HepG2 (cell line): ENCODE data around the gene SEC31A. TPM values are rescaled to one million over a fixed set of nuclear protein-coding genes. Genes with fewer than 3 reads are reported as not detected.

Experiments
- ATAC-seq: fragments of 200-7000 bp; cut with Tn5 transposase; 3 replicates; pipeline ENCODE4 v1.9.1; 2020; ENCODE audit warnings: mild to moderate bottlenecking, moderate library complexity
- BruUV-seq: library from RNA; stranded (reverse); fragments of 400-500 nt; replicated peaks from 2 replicates; lab custom pipeline; 2021; lab: Mats Ljungman, UMichigan
- CTCF ChIA-PET: fragments of 300-600 bp; formaldehyde crosslinking; extraction: SDS; loops from one replicate; lab custom pipeline; 2021; ENCODE audit warnings: low total read pairs, inconsistent platforms, low intra/inter-chr PET ratio; lab: Yijun Ruan, JAX
- POLR2A ChIA-PET: fragments of 350-600 bp; sonication (Branson Sonifier 250); formaldehyde crosslinking; loops from one replicate; lab custom pipeline; 2020; ENCODE audit warnings: antibody characterized with exemption, inconsistent platforms; lab: Yijun Ruan, JAX
- DNase-seq: peaks from one replicate; pipeline ENCODE4 v3.0.0-alpha.2; 2015; ENCODE audit warnings: low spot score
- FAIRE-seq: peaks from 3 replicates; lab custom pipeline; 2011; peaks lifted over from hg19 to GRCh38; lab: Jason Lieb, UNC
- H2AFZ ChIP-seq: one replicate; pipeline ENCODE4 v1.6.1; 2011; ENCODE audit warnings: low read length, inconsistent platforms
- H3K27ac ChIP-seq: fragments of 300-600 bp; 3 replicates; pipeline ENCODE4 v1.8.0; 2011; ENCODE audit warnings: mixed run types, mild to moderate bottlenecking, mixed read lengths, low read length, inconsistent platforms; ENCODE audit not compliant: insufficient read depth; ENCODE audit errors: extremely low read length
- H3K27me3 ChIP-seq, 2 experiments: fragments of 200-600 bp in 1 of 2; 2 replicates in 1 of 2; 3 replicates in 1 of 2; pipeline versions ENCODE4 v1.6.0 to v1.8.0; 2011; ENCODE audit warnings: low read length in 2 of 2, mild to moderate bottlenecking in 2 of 2, moderate library complexity in 2 of 2, inconsistent platforms in 1 of 2; ENCODE audit not compliant: insufficient read depth in 2 of 2, control insufficient read depth in 1 of 2
- H3K36me3 ChIP-seq, 2 experiments: fragments of 200-600 bp in 1 of 2; replicated peaks in 1 of 2; 2 replicates in 1 of 2; 3 replicates in 1 of 2; pipeline versions ENCODE4 v1.5.1 to v1.8.0; 2011; ENCODE audit warnings: low read length in 2 of 2, inconsistent platforms in 1 of 2; ENCODE audit not compliant: insufficient read depth in 2 of 2, control insufficient read depth in 1 of 2
- H3K4me1 ChIP-seq: 2 replicates; pipeline ENCODE4 v1.5.1; 2012; ENCODE audit warnings: low read length, inconsistent platforms; ENCODE audit not compliant: insufficient read depth
- H3K4me2 ChIP-seq: 2 replicates; pipeline ENCODE4 v1.6.0; 2011; ENCODE audit warnings: low read depth, low read length, inconsistent platforms
- H3K4me3 ChIP-seq, 3 experiments: fragments of 200-600 bp in 1 of 3; sonication (generic), shearing (Covaris generic) in 1 of 3; replicated peaks in 1 of 3; 2 replicates each; pipeline ENCODE4 v1.5.1; 2011 to 2016; ENCODE audit warnings: low read length in 3 of 3, inconsistent platforms in 2 of 3, low read depth in 2 of 3, mild to moderate bottlenecking in 2 of 3, control low read depth in 1 of 3, mixed read lengths in 1 of 3; ENCODE audit not compliant: insufficient read depth in 1 of 3
- H3K79me2 ChIP-seq: one replicate; pipeline ENCODE4 v1.6.1; 2011; ENCODE audit warnings: low read length, inconsistent platforms; ENCODE audit not compliant: insufficient read depth
- H3K9ac ChIP-seq: 2 replicates; pipeline ENCODE4 v1.6.0; 2011; ENCODE audit warnings: mild to moderate bottlenecking, low read depth, low read length, inconsistent platforms; ENCODE audit not compliant: insufficient read depth
- H3K9me3 ChIP-seq: 2 replicates; pipeline ENCODE4 v1.5.1; 2012; ENCODE audit warnings: mild to moderate bottlenecking, low read length
- H4K20me1 ChIP-seq: 2 replicates; pipeline ENCODE4 v1.6.0; 2011; ENCODE audit warnings: inconsistent platforms, mild to moderate bottlenecking, low read length, moderate library complexity; ENCODE audit not compliant: insufficient read depth
- ATAD3A ChIP-seq: sonication (generic); formaldehyde crosslinking; IDR thresholded peaks from 2 replicates; pipeline ENCODE4 v1.4.0; 2020; ENCODE audit warnings: missing genetic modification reagents
- ATF2 ChIP-seq: sonication (generic); formaldehyde crosslinking; IDR thresholded peaks from 2 replicates; pipeline ENCODE4 v1.4.0; 2020; ENCODE audit warnings: missing genetic modification reagents
- BATF2 ChIP-seq: sonication (generic); formaldehyde crosslinking; IDR thresholded peaks from 2 replicates; pipeline ENCODE4 v1.8.0; 2022; ENCODE audit warnings: mild to moderate bottlenecking, missing genetic modification reagents, moderate library complexity
- BRF2 ChIP-seq: sonication (generic); formaldehyde crosslinking; IDR thresholded peaks from 2 replicates; pipeline ENCODE4 v1.8.1; 2022; ENCODE audit warnings: mild to moderate bottlenecking, missing genetic modification reagents
- DNMT3B ChIP-seq: conservative IDR thresholded peaks from 2 replicates; pipeline ENCODE4 v1.6.1; 2016; ENCODE audit warnings: missing biosample characterization, control low read depth
- FLYWCH1 ChIP-seq: sonication (generic); formaldehyde crosslinking; IDR thresholded peaks from 2 replicates; pipeline ENCODE4 v1.8.1; 2023; ENCODE audit warnings: mild to moderate bottlenecking, missing genetic modification reagents
- HES4 ChIP-seq: sonication (generic); formaldehyde crosslinking; IDR thresholded peaks from 2 replicates; pipeline ENCODE4 v1.9.0; 2021; ENCODE audit warnings: mild to moderate bottlenecking, missing genetic modification reagents, borderline replicate concordance
- KDM6A ChIP-seq: IDR thresholded peaks from 2 replicates; pipeline ENCODE4 v1.6.1; 2016; ENCODE audit warnings: low read depth
- SALL2 ChIP-seq: sonication (generic); formaldehyde crosslinking; IDR thresholded peaks from 2 replicates; pipeline ENCODE4 v1.8.1; 2023; ENCODE audit warnings: mild to moderate bottlenecking, missing genetic modification reagents, inconsistent platforms
- SCMH1 ChIP-seq: sonication (generic); formaldehyde crosslinking; IDR thresholded peaks from 2 replicates; pipeline ENCODE4 v1.9.0; 2021; ENCODE audit warnings: missing genetic modification reagents, mild to moderate bottlenecking, borderline replicate concordance
- SUZ12 ChIP-seq: fragments of 150-350 bp; IDR thresholded peaks from 2 replicates; pipeline ENCODE4 v1.6.1; 2014; ENCODE audit warnings: low read depth, low read length
- ZKSCAN8 ChIP-seq: IDR thresholded peaks from 2 replicates; pipeline ENCODE4 v1.6.1; 2016; ENCODE audit warnings: borderline replicate concordance, missing genetic modification reagents, missing compliant biosample characterization
- ZNF142 ChIP-seq: sonication (generic); formaldehyde crosslinking; IDR thresholded peaks from 2 replicates; pipeline ENCODE4 v1.4.0; 2020; ENCODE audit warnings: missing genetic modification reagents
- ZNF670 ChIP-seq: sonication (generic); formaldehyde crosslinking; IDR thresholded peaks from 2 replicates; pipeline ENCODE4 v1.8.0; 2022; ENCODE audit warnings: mild to moderate bottlenecking, missing genetic modification reagents, borderline replicate concordance
- ZZZ3 ChIP-seq: sonication (generic); formaldehyde crosslinking; IDR thresholded peaks from 2 replicates; pipeline ENCODE4 v1.4.0; 2020; ENCODE audit warnings: missing genetic modification reagents, mild to moderate bottlenecking, borderline replicate concordance
- WGBS: methylation state at CpG from one replicate; pipeline ENCODE4 v1.1.6; 2017; ENCODE audit warnings: low lambda C conversion rate; 5-methylcytosine and 5-hydroxymethylcytosine counted together
- in situ Hi-C: cut with HindIII; loops from 2 replicates; pipeline ENCODE4 v1.10.0; 2017; ENCODE audit warnings: low pct_unique_long_range_greater_than_20kb; ENCODE audit not compliant: extremely low pct_ligation_motif_present
- intact Hi-C: fragments of 100-400 bp; cut with micrococcal nuclease; formaldehyde crosslinking; loops from one replicate; pipeline ENCODE4 v1.10.0; 2022; ENCODE audit not compliant: unreplicated experiment
- polyA plus RNA-seq, 8 experiments: library from polyadenylated mRNA; depleted of rRNA in 3 of 8; stranded (reverse) in 7 of 8; unstranded in 1 of 8; fragments of >200 nt; fragmentation: Illumina TruSeq in 4 of 8; extraction: Trizol in 4 of 8; gene quantifications; 2 replicates each; pipeline versions ENCODE4 v1.2.1 to v1.2.3, GENCODE V29; 2011 to 2016; ENCODE audit warnings: low read depth in 4 of 8, missing spikeins in 1 of 8, mixed read lengths in 1 of 8; ENCODE audit not compliant: insufficient read depth in 1 of 8
- total RNA-seq, 5 experiments: library from RNA; depleted of rRNA; stranded (reverse); fragments of >200 nt; fragmentation: Illumina TruSeq; extraction: Trizol; gene quantifications; 2 replicates each; pipeline ENCODE4 v1.2.3, GENCODE V29; 2016; ENCODE audit warnings: low read depth in 1 of 5

Gene SEC31A
- total and polyA plus RNA-seq, 2 of the 13 experiments (the other 11 are each of a cell fraction or from before 2014, with no cell fraction given): 231 to 435 TPM

GRCh38 chr4:82799006-82799881 lies 91.7 kb downstream of the SEC31A start:
- FAIRE-seq: no peak
- TF ChIP-seq FLYWCH1 (no peak), BATF2 (CRISPR knock-in tag) (no peak), SALL2 (CRISPR knock-in tag) (no peak), DNMT3B (CRISPR knock-in tag) (no peak), BRF2 (CRISPR knock-in tag) (no peak), ZNF670 (CRISPR knock-in tag) (no peak), SUZ12 (no peak), ZKSCAN8 (CRISPR knock-in tag) (no peak), HES4 (no peak), ATF2 (CRISPR knock-in tag) (no peak), ATAD3A (CRISPR knock-in tag) (no peak), KDM6A (no peak), ZNF142 (CRISPR knock-in tag) (no peak), ZZZ3 (CRISPR knock-in tag) (no peak), SCMH1 (CRISPR knock-in tag) (no peak)

More at GRCh38 chr4:82799006-82799881, 91.7 kb downstream of the SEC31A start:
- no peak overlapping the region for H2AFZ ChIP-seq
- ATAC-seq (peak; percentile 11; the same call in 1 of the 3 replicates), DNase-seq (no peak)
- no peaks in the 10 kb centered on the region for H3K79me2 ChIP-seq
- 47% methylated on average over 18 of the region's 25 CpGs for WGBS
- H4K20me1 ChIP-seq: no peaks in the 10 kb centered on the region
- in situ Hi-C loops (no loop called here), intact Hi-C loops (no loop called here)
- no peaks in the 10 kb centered on the region for H3K36me3 ChIP-seq
- H3K4me1 ChIP-seq: no peaks in the 10 kb centered on the region
- peak overlapping the region; percentile 55 for H3K4me2 ChIP-seq
- peaks cover 5 to 41% of the 10 kb centered on the region in 2 experiments for H3K27me3 ChIP-seq
- ChIA-PET POLR2A (no interaction called here), CTCF (no interaction called here)
- no peak overlapping the region for H3K9ac ChIP-seq
- H3K4me3 ChIP-seq: peak overlapping the region in 2 of 3 experiments; percentile 45 to 55; a peak in 2 of 6 replicates
- no peaks in the 10 kb centered on the region for H3K9me3 ChIP-seq
- no TSS peak for BruUV-seq
- no peak overlapping the region for H3K27ac ChIP-seq
